SJCRH30 (cell line): ENCODE measurements around the gene FEN1. TPM values are rescaled to one million over a fixed set of nuclear protein-coding genes. Genes with fewer than 3 reads are reported as not detected.

ENCODE experiments used
- DNase-seq, 2 experiments: peaks; one replicate each; pipeline ENCODE4 v3.0.0-alpha.2; 2015 to 2020
- H3K27ac ChIP-seq: fragments of 250-450 bp; sonication (Bioruptor Pico); 2 replicates; pipeline ENCODE4 v1.5.1; 2020; ENCODE audit warnings: mild to moderate bottlenecking, moderate library complexity
- H3K27me3 ChIP-seq: fragments of 250-450 bp; sonication (Bioruptor Pico); 2 replicates; pipeline ENCODE4 v1.5.1; 2020; ENCODE audit warnings: mild to moderate bottlenecking, moderate library complexity
- H3K36me3 ChIP-seq: fragments of 250-450 bp; sonication (Bioruptor Pico); 2 replicates; pipeline ENCODE4 v1.5.1; 2020; ENCODE audit warnings: mild to moderate bottlenecking, moderate library complexity
- H3K4me1 ChIP-seq: fragments of 250-450 bp; sonication (Bioruptor Pico); 2 replicates; pipeline ENCODE4 v1.5.1; 2020; ENCODE audit warnings: mild to moderate bottlenecking, moderate library complexity
- H3K4me3 ChIP-seq: fragments of 250-450 bp; sonication (Bioruptor Pico); 2 replicates; pipeline ENCODE4 v1.5.1; 2020; ENCODE audit warnings: mild to moderate bottlenecking, moderate library complexity
- H3K9me3 ChIP-seq: fragments of 250-450 bp; sonication (Bioruptor Pico); replicated peaks from 2 replicates; pipeline ENCODE4 v1.5.1; 2020; ENCODE audit warnings: mild to moderate bottlenecking, moderate library complexity
- total RNA-seq: library from RNA; depleted of rRNA; stranded (reverse); fragments of >200 nt; shearing (Covaris generic); gene quantifications from 2 replicates; pipeline ENCODE4 v1.2.3, GENCODE V29; 2014

Gene FEN1
- total RNA-seq, 1 experiment from 2014 or later: 87.3 TPM

GRCh38 chr11:61776561-61777075 lies 16.1 kb upstream of the FEN1 start:
- DNase-seq: peak; percentile 50 to 66
- no peak overlapping the region for H3K4me3 ChIP-seq

GRCh38 chr11:61777234-61778090 lies 15.2 kb upstream of the FEN1 start:
- no peak overlapping the region for H3K4me3 ChIP-seq

More at GRCh38 chr11:61776561-61777075, 16.1 kb upstream of the FEN1 start:
- Histone ChIP-seq H3K36me3 (no peaks in the 10 kb centered on the region), H3K27me3 (no peaks in the 10 kb centered on the region), H3K27ac (no peak overlapping the region), H3K9me3 (no peaks in the 10 kb centered on the region), H3K4me1 (peaks cover 9% of the 10 kb centered on the region; the same call in 1 of the 2 replicates)

GRCh38 chr11:61778357-61778886 lies 14.3 kb upstream of the FEN1 start:
- Histone ChIP-seq H3K27ac (no peak overlapping the region), H3K4me1 (peaks cover 16% of the 10 kb centered on the region), H3K4me3 (no peak overlapping the region), H3K36me3 (no peaks in the 10 kb centered on the region), H3K27me3 (no peaks in the 10 kb centered on the region), H3K9me3 (no peaks in the 10 kb centered on the region)
- DNase-seq: no peak

More at GRCh38 chr11:61777234-61778090, 15.2 kb upstream of the FEN1 start:
- H3K4me1 ChIP-seq: peaks cover 14% of the 10 kb centered on the region
- H3K36me3 ChIP-seq: no peaks in the 10 kb centered on the region
- H3K27me3 ChIP-seq: no peaks in the 10 kb centered on the region
- no peak overlapping the region for H3K27ac ChIP-seq
- no peak for DNase-seq
- H3K9me3 ChIP-seq: no peaks in the 10 kb centered on the region

- Histone ChIP-seq H3K27me3 (no peaks in the 10 kb centered on the region), H3K4me3 (no peak overlapping the region), H3K9me3 (no peaks in the 10 kb centered on the region), H3K27ac (no peak overlapping the region), H3K4me1 (peaks cover 23% of the 10 kb centered on the region), H3K36me3 (no peaks in the 10 kb centered on the region)
- DNase-seq: no peak
Measured at GRCh38 chr11:61778920-61779650, 13.6 kb upstream of the FEN1 start.

- Histone ChIP-seq H3K4me3 (no peak overlapping the region), H3K9me3 (no peaks in the 10 kb centered on the region), H3K4me1 (peaks cover 31% of the 10 kb centered on the region), H3K27me3 (no peaks in the 10 kb centered on the region), H3K36me3 (no peaks in the 10 kb centered on the region), H3K27ac (no peak overlapping the region)
- DNase-seq: no peak
Measured at GRCh38 chr11:61779666-61780525, 12.8 kb upstream of the FEN1 start.

GRCh38 chr11:61780581-61781162 lies 12.0 kb upstream of the FEN1 start:
- H3K9me3 ChIP-seq: no peaks in the 10 kb centered on the region
- no peak for DNase-seq
- H3K36me3 ChIP-seq: no peaks in the 10 kb centered on the region

GRCh38 chr11:61781585-61781984 lies 11.1 kb upstream of the FEN1 start:
- H3K4me3 ChIP-seq: no peak overlapping the region
- no peaks in the 10 kb centered on the region for H3K9me3 ChIP-seq
- peaks cover 33% of the 10 kb centered on the region for H3K4me1 ChIP-seq
- DNase-seq: no peak
- H3K27me3 ChIP-seq: no peaks in the 10 kb centered on the region
- no peaks in the 10 kb centered on the region for H3K36me3 ChIP-seq
- no peak overlapping the region for H3K27ac ChIP-seq

More at GRCh38 chr11:61780581-61781162, 12.0 kb upstream of the FEN1 start:
- Histone ChIP-seq H3K4me3 (no peak overlapping the region), H3K4me1 (peaks cover 33% of the 10 kb centered on the region), H3K27me3 (no peaks in the 10 kb centered on the region), H3K27ac (no peak overlapping the region)

GRCh38 chr11:61782299-61782698 lies 10.4 kb upstream of the FEN1 start:
- H3K27me3 ChIP-seq: no peaks in the 10 kb centered on the region
- peak in 1 of 2 experiments; percentile 34 for DNase-seq
- no peaks in the 10 kb centered on the region for H3K36me3 ChIP-seq
- H3K4me3 ChIP-seq: no peak overlapping the region
- no peak overlapping the region for H3K27ac ChIP-seq
- no peaks in the 10 kb centered on the region for H3K9me3 ChIP-seq
- H3K4me1 ChIP-seq: peaks cover 33% of the 10 kb centered on the region

- Histone ChIP-seq H3K27me3 (no peaks in the 10 kb centered on the region), H3K4me1 (peaks cover 33% of the 10 kb centered on the region), H3K9me3 (no peaks in the 10 kb centered on the region), H3K4me3 (no peak overlapping the region), H3K27ac (no peak overlapping the region), H3K36me3 (no peaks in the 10 kb centered on the region)
- DNase-seq: no peak
Measured at GRCh38 chr11:61782841-61783240, 9.9 kb upstream of the FEN1 start.

GRCh38 chr11:61783717-61784505 lies 8.8 kb upstream of the FEN1 start:
- H3K4me3 ChIP-seq: no peak overlapping the region
- DNase-seq: peak; percentile 48 to 55
- H3K9me3 ChIP-seq: no peaks in the 10 kb centered on the region
- H3K4me1 ChIP-seq: peaks cover 33% of the 10 kb centered on the region
- H3K27ac ChIP-seq: peak overlapping the region; percentile 82
- no peaks in the 10 kb centered on the region for H3K27me3 ChIP-seq
- H3K36me3 ChIP-seq: no peaks in the 10 kb centered on the region

GRCh38 chr11:61784506-61784805 lies 8.3 kb upstream of the FEN1 start:
- Histone ChIP-seq H3K36me3 (no peaks in the 10 kb centered on the region), H3K27me3 (no peaks in the 10 kb centered on the region), H3K4me3 (no peak overlapping the region), H3K9me3 (no peaks in the 10 kb centered on the region), H3K27ac (peak overlapping the region; percentile 82), H3K4me1 (peaks cover 33% of the 10 kb centered on the region)
- peak; percentile 70 to 78 for DNase-seq

GRCh38 chr11:61785837-61786402 lies 6.8 kb upstream of the FEN1 start:
- no peaks in the 10 kb centered on the region; the same call in 1 of the 2 replicates for H3K36me3 ChIP-seq
- no peak for DNase-seq
- no peaks in the 10 kb centered on the region for H3K9me3 ChIP-seq
- H3K4me3 ChIP-seq: no peak overlapping the region
- no peak overlapping the region for H3K27ac ChIP-seq
- H3K4me1 ChIP-seq: peaks cover 33% of the 10 kb centered on the region
- H3K27me3 ChIP-seq: no peaks in the 10 kb centered on the region

- H3K36me3 ChIP-seq: no peaks in the 10 kb centered on the region; the same call in 1 of the 2 replicates
Measured at GRCh38 chr11:61787928-61788491, 4.7 kb upstream of the FEN1 start.

More at GRCh38 chr11:61787928-61788491, 4.7 kb upstream of the FEN1 start:
- peak; percentile 34 to 57 for DNase-seq
- H3K4me3 ChIP-seq: no peak overlapping the region
- H3K4me1 ChIP-seq: peaks cover 17% of the 10 kb centered on the region
- no peaks in the 10 kb centered on the region for H3K27me3 ChIP-seq
- no peaks in the 10 kb centered on the region for H3K9me3 ChIP-seq
- H3K27ac ChIP-seq: no peak overlapping the region
